BJ (cell line): ENCODE data around the gene CATSPER3. TPM values are rescaled to one million over a fixed set of nuclear protein-coding genes. Genes with fewer than 3 reads are reported as not detected.

Experiments
- CTCF ChIA-PET: fragments of 350-600 bp; formaldehyde crosslinking; extraction: SDS; loops from one replicate; lab custom pipeline; 2021; ENCODE audit warnings: antibody characterized with exemption, inconsistent platforms; lab: Yijun Ruan, JAX
- POLR2A ChIA-PET: fragments of 300-600 bp; sonication (Branson Sonifier 250); formaldehyde crosslinking; extraction: SDS; loops from one replicate; lab custom pipeline; 2021; ENCODE audit warnings: antibody characterized with exemption; lab: Charles Lee
- DNase-seq: peaks from one replicate; pipeline ENCODE4 v3.0.0-alpha.2; 2011; ENCODE audit warnings: low read depth
- H3K27me3 ChIP-seq: 2 replicates; pipeline ENCODE4 v1.6.0; 2011; ENCODE audit warnings: low read length; ENCODE audit not compliant: control insufficient read depth, insufficient read depth
- H3K36me3 ChIP-seq: 2 replicates; pipeline ENCODE4 v1.5.1; 2011; ENCODE audit warnings: low read length; ENCODE audit not compliant: control insufficient read depth, insufficient read depth
- H3K4me3 ChIP-seq: 2 replicates; pipeline ENCODE4 v1.5.1; 2011; ENCODE audit warnings: low read depth, mild to moderate bottlenecking, control low read depth, low read length
- polyA plus RNA-seq: library from polyadenylated mRNA; depleted of rRNA; stranded (reverse); fragments of >200 nt; gene quantifications from 2 replicates; pipeline ENCODE4 v1.2.3, GENCODE V29; 2011
- TF ChIP-seq, protein P1 (sequence below): IDR thresholded peaks from 2 replicates; pipeline ENCODE4 v1.5.1; 2011; ENCODE audit warnings: low read depth, mild to moderate bottlenecking, control low read depth, inconsistent platforms, low read length, moderate library complexity; ENCODE audit not compliant: insufficient read depth

The CATSPER3 gene
- polyA plus RNA-seq, 1 experiment, result 0.43 TPM

DNA sequence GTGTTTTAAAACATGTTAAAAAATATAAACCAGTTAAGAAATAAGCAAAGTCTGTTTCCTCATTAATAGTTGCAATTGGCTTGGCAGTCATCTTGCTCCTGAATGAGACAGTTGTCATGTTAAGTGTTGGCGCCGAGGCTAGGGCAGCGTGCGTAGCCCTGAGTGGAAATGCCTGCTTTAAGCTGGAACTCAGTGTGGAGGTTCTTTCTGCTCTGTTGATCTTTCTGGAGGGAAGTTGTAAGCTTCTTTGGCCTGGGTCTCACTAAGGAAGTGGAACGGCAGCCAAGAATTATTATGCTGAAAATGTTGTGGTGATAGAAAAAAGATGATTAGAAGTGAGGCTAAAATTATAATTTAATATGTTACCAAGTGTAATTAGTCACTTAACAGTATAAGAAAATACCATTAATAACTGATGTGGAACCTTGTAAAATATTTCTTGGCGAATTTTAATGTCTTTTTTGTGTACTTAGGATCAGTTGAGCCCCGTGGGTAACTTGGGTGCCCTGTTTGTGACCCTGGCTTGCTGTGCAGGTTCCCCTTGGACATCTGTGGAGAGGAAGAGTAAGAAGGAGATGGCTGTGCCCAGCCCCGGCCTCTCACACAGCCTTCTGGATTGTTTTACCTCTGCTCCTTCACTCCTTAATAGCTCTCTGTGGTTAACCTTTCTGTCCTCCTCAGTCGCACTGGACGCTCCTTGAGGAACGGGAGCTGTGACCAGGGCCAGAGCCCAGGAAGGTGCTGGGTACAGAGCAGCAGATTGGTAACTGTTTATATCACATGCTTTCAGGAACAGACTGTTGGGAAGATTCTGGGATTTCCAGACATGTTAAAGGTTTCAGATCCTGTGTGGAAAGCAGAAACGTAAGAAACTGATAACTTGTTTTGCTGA lies 31.8 kb upstream of the CATSPER3 start:
- DNase-seq, result no peak
- CTCF ChIA-PET, result interaction anchor here (1.0 kb wide), 1 partner anchor 13 kb away, joined by 3 read pairs; no protein-coding TSS in a partner anchor
- TF ChIP-seq, protein P1, sequence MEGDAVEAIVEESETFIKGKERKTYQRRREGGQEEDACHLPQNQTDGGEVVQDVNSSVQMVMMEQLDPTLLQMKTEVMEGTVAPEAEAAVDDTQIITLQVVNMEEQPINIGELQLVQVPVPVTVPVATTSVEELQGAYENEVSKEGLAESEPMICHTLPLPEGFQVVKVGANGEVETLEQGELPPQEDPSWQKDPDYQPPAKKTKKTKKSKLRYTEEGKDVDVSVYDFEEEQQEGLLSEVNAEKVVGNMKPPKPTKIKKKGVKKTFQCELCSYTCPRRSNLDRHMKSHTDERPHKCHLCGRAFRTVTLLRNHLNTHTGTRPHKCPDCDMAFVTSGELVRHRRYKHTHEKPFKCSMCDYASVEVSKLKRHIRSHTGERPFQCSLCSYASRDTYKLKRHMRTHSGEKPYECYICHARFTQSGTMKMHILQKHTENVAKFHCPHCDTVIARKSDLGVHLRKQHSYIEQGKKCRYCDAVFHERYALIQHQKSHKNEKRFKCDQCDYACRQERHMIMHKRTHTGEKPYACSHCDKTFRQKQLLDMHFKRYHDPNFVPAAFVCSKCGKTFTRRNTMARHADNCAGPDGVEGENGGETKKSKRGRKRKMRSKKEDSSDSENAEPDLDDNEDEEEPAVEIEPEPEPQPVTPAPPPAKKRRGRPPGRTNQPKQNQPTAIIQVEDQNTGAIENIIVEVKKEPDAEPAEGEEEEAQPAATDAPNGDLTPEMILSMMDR, result no peak
- Histone ChIP-seq H3K36me3 (no peaks in the 10 kb centered on the region), H3K4me3 (no peak overlapping the region), H3K27me3 (no peaks in the 10 kb centered on the region)
- POLR2A ChIA-PET, result no interaction called here

DNA sequence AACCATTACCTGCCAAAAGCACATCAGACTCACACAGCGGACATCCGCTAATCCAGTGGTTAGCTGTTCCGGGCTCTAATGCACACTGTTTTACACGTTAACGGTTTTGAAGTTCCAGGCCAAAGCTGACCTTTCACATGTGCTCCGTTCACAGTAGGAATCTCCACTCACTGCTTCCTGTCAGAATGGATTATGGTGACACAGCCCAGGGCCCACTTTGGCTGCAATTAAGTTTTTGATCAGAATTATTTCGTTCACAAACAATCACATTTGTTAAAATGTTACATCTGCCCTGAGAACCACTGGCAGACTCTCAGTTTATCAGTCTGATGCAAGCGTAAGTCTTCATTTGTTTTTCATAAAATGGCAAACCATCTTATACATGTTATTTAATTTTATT lies 30.2 kb upstream of the CATSPER3 start:
- DNase-seq, result no peak
- POLR2A ChIA-PET, result no interaction called here
- no peaks in the 10 kb centered on the region for H3K27me3 ChIP-seq
- H3K4me3 ChIP-seq, result no peak overlapping the region
- CTCF ChIA-PET, result interaction anchor here (1.0 kb wide), 1 partner anchor 11 kb away, joined by 3 read pairs; no protein-coding TSS in a partner anchor
- TF ChIP-seq, protein P1, result no peak
- no peaks in the 10 kb centered on the region for H3K36me3 ChIP-seq

DNA sequence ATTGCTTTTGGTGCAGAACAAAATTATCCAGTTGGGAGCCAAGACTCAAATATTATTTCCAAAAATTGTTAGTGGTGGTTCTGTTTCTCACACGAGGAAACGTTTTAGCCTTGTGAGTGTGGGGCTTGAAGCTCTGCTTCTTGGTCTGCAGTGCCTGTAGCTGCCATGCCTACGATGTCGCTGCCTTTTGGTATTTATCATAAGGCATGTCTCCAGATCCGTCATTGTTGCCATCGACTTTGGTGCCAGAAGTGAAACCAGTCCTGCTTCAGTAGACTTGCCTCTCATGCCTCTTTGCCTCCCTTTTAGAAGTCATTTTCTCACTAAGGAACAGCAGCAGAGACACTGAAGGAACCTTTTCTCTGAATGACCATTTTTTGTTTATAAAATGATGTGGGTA lies 29.7 kb upstream of the CATSPER3 start:
- POLR2A ChIA-PET, result no interaction called here
- CTCF ChIA-PET, result no interaction called here
- TF ChIP-seq, protein P1, result no peak

DNA sequence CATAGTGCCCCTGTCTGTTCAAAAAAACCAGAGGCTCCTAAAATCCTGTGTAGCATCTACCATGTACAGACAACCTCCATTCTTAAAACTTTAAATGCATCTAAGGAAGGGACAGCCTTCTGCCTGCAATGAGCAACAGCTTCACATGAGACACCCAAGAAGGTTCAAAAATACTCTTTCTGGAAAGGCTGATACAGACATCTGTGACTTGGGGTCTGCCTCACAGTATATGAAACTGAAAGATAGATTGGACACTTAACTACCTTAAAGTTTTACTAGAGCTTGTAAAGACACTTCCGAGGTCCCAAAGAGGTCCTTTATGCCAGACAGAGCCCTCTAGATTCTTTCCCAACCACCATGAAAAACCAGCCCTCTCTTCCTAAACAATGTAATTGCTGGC lies 28.2 kb upstream of the CATSPER3 start:
- Histone ChIP-seq H3K27me3 (no peaks in the 10 kb centered on the region), H3K4me3 (no peak overlapping the region), H3K36me3 (no peaks in the 10 kb centered on the region)
- TF ChIP-seq, protein P1, result no peak
- ChIA-PET CTCF (interaction anchor here (0.7 to 1.7 kb wide), 2 partner anchors 9 to 35 kb away, joined by 3 to 4 read pairs; partner anchors contain the start of gene PCBD2), POLR2A (no interaction called here)
- no peak for DNase-seq

More for the DNA sequence above, 29.7 kb upstream of the CATSPER3 start:
- H3K36me3 ChIP-seq, result no peaks in the 10 kb centered on the region
- H3K27me3 ChIP-seq, result no peaks in the 10 kb centered on the region
- no peak overlapping the region for H3K4me3 ChIP-seq
- DNase-seq, result no peak

DNA sequence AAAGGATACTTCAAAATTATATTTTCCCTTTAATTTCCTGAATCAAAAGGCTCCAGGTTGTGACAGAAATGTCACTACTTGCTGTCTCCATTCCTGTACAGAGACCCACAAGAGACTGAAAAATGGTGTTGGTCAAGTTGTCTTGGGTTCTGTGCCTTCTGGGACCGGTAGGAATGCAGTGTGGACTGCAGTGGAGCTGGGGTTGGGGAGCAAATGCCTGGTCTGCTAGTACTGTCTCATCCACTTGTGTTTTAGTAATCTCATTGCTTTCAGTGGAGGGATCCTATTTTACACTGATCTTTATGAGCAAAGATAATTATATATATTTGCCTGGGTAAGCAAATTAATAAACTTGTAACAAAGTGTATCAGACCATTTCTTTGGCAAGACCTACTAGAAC lies 24.2 kb upstream of the CATSPER3 start:
- TF ChIP-seq, protein P1, result no peak
- CTCF ChIA-PET, result interaction anchor here (1.5 kb wide), 1 partner anchor 39 kb away, joined by 3 read pairs; the partner anchor contains the start of gene PCBD2
- H3K27me3 ChIP-seq, result no peaks in the 10 kb centered on the region
- H3K36me3 ChIP-seq, result no peaks in the 10 kb centered on the region
- no peak for DNase-seq
- H3K4me3 ChIP-seq, result no peak overlapping the region
- POLR2A ChIA-PET, result no interaction called here
